Activated CD4-positive, alpha-beta T cell treated with anti-CD3 and anti-CD28 coated beads, Interleukin-2, amount 50 U/mL, for 4 hours (primary cell): ENCODE data around the gene STRA6.
"Not testable (repeated sequence)": the region's sequence is repeated elsewhere in the genome, so short reads cannot be mapped to it uniquely, and the experiment has no call there.

ENCODE experiments used
- DNase-seq, 2 experiments: peaks; one replicate each; pipeline ENCODE4 v3.0.0-alpha.2; 2020

STRA6 gene

DNA sequence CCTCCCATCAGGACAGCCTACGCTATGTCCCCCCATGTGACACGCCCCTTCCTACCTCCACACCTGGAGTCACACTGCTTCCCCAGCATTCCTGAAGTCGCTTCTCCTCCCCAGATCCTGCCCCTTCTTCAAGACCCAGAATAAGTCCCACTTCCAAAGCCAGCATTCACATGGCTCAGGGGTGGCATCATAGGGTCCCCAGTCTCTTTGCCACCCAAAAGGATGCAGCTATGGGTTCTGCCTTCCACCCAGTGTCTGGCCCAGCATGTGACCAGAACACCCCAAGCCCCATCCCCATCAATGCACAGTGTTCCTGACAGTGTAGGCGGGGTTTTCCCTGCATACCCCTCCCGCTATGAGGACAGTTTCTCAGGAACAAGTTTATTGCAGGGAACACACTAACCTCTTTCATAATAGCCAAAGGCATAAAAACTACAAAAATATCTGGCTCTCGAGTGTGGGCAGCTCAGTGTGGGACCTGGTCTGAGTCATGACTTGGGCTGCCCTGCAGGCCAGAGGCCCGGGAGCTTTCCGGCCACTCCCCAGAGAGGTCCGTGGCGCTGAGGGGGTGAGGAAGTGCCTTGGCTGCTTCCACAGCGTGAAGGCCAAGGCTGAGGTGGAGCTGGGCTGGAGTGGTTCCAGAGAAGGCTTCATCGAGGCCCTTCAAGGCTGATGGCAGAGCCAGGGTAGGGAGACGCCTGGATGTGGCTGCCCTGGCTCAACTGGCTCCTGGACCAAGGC, 23.3 kb downstream of the STRA6 start:
- DNase-seq = no peak

DNA sequence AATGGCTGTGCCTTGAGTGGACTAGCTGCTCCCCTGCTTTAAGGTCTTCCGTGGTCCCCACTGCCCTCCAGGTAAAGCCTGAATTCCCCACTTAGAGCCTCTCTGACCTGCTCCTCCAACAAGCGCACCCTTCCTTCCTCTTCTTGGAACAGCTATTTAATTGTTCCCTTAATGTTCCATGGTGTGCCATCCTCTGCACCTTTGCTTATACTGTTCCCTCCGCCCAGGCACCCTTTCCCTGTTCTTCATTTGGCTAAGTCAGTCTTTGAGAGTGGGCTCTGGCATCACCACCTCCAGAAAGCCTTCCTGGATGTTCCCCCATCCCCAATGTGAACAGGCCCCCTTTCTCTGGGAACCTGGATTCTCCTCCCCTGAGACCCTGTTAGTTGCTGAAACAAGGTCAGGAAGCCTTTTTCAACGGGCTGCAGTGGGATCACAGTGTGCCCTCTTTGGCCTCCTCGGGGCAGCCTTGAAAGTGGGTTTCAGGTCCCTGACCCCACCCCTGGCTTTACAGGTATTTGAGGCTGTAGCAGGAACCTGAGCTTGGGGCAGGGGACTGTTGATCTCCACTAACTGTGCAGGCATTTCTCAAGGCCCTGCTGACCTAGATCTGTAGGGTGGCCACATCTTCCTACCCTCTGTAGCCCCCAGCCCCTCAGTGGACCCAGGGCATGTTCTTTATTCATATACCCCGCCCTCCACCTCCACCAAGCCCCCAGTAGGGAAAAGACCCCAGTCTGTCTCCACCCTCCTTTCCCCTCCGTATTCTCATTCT, 24.1 kb downstream of the STRA6 start:
- DNase-seq = no peak

DNA sequence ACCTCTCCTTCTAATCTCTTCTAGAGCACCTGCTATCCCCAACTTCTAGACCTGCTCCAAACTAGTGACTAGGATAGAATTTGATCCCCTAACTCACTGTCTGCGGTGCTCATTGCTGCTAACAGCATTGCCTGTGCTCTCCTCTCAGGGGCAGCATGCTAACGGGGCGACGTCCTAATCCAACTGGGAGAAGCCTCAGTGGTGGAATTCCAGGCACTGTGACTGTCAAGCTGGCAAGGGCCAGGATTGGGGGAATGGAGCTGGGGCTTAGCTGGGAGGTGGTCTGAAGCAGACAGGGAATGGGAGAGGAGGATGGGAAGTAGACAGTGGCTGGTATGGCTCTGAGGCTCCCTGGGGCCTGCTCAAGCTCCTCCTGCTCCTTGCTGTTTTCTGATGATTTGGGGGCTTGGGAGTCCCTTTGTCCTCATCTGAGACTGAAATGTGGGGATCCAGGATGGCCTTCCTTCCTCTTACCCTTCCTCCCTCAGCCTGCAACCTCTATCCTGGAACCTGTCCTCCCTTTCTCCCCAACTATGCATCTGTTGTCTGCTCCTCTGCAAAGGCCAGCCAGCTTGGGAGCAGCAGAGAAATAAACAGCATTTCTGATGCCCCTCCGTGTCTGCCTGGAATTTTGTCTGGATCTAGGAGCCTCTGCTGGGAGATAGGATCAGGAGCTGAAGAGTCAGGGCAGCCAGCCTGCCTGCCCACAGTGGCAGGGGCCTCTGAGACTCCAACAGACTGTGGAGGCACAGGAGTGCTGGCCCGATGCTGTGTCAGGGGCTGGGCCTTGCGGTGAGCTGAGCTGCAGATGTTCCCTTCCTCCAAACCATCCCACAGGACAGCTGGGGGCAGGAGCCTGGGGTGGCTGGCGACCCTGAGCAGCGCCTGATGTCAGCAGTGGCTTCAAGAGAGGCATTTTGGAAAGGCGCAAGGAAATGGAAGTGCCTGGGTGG, 26.0 kb downstream of the STRA6 start:
- DNase-seq = no peak

DNA sequence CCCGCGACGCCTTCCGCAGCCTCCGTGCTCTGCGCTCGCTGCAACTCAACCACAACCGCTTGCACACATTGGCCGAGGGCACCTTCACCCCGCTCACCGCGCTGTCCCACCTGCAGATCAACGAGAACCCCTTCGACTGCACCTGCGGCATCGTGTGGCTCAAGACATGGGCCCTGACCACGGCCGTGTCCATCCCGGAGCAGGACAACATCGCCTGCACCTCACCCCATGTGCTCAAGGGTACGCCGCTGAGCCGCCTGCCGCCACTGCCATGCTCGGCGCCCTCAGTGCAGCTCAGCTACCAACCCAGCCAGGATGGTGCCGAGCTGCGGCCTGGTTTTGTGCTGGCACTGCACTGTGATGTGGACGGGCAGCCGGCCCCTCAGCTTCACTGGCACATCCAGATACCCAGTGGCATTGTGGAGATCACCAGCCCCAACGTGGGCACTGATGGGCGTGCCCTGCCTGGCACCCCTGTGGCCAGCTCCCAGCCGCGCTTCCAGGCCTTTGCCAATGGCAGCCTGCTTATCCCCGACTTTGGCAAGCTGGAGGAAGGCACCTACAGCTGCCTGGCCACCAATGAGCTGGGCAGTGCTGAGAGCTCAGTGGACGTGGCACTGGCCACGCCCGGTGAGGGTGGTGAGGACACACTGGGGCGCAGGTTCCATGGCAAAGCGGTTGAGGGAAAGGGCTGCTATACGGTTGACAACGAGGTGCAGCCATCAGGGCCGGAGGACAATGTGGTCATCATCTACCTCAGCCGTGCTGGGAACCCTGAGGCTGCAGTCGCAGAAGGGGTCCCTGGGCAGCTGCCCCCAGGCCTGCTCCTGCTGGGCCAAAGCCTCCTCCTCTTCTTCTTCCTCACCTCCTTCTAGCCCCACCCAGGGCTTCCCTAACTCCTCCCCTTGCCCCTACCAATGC, 27.1 kb downstream of the STRA6 start:
- no peak for DNase-seq

DNA sequence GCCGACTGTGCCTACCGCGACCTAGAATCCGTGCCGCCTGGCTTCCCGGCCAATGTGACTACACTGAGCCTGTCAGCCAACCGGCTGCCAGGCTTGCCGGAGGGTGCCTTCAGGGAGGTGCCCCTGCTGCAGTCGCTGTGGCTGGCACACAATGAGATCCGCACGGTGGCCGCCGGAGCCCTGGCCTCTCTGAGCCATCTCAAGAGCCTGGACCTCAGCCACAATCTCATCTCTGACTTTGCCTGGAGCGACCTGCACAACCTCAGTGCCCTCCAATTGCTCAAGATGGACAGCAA, 27.7 kb downstream of the STRA6 start:
- DNase-seq = no peak

DNA sequence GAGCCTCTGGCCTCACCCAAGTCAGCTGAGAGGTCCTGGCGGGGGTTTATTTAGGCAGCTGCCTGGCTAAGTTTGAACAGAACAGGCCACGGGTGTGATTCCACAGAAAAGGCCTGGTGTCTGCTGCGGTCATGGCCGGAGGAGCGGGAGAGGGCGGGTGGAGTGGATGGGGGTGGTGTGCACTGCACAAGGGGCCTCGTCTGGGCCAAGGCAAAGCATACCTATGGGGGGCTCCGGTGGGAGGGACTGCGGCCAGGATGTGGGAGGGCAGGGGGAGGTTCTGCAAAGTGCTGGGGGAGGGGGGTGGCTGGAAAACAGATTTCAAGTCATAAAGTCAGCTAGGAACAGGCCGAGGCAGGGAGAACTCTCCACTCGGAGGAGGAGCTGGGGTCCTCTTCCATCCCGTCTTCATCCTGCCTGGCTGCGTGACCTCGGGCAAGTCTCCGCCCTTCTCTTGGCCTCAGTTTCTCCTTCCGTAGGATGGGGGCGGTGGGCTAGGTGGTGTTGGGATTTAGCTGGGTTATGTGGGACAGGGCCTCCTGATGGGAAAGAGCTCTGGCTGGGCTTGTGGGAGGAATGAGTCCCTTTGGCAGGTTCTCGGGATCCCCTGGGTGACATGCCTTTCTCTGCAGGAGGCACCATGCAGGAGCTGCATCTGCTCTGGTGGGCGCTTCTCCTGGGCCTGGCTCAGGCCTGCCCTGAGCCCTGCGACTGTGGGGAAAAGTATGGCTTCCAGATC, 28.2 kb downstream of the STRA6 start:
- no peak for DNase-seq

DNA sequence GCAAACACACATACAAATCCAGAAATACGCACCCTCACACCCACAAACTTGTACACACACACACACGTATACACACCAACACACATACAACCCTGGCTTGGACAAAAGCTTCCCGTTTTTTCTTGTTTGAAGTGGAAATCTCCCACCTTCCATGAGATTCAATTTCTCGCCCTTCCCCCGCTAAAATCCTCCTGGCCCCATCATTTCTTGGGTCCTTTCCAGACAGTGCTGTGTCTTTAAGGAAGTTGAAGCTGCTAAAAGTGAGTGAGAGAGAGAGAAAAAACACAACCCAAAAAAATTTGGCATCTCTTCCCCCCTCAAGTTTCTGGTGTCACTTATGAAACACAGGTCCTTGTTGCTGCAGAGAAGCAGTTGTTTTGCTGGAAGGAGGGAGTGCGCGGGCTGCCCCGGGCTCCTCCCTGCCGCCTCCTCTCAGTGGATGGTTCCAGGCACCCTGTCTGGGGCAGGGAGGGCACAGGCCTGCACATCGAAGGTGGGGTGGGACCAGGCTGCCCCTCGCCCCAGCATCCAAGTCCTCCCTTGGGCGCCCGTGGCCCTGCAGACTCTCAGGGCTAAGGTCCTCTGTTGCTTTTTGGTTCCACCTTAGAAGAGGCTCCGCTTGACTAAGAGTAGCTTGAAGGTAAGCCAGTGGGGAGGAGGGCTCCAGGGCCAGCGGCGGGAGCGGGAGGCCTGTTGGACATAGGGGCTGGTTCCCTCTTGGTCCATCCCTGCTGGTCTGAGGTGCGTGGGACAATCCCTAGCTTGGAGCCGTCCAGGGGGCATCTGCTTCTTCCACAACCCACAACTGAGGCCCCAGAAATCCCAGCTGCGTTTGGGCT, 29.0 kb downstream of the STRA6 start, which contains the start of gene ISLR:
Gene ISLR (plus strand): TSS at position 331 of the 839 bp plus-strand sequence. CDS start 1,149 bp downstream, outside the sequence.
- DNase-seq = no peak

DNA sequence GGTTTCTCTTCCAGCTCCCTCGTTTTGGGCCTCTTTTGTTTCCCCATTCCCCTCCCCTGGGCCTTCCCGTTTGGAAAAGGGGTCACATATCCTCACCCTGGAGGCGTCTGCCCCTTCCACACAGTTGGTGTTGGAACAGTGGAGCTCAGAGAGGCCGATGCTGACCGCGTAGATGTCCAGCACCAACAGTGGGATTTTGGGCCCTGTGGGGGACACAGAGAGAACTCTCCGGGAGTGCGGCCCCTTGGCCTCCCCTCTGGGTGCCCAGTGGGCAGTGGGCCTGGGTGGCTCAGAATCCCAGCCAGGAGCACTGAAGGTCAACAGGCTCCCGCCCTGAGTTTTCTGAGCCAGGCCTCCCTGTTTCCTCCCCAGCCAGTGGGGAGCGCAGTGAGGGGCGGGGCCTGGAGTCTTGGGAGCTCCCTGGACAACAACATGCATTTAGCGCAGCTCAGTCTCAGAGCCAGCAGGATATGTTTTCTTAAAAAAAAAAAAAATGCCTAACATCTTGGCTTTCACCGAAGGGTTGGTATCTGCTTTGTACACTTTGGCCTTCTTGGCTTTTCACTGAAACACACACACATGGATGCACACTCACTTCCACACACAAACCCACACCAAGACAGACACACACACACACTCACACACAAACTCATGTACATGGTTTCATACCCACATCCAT, 29.7 kb downstream of the STRA6 start:
- no peak for DNase-seq

DNA sequence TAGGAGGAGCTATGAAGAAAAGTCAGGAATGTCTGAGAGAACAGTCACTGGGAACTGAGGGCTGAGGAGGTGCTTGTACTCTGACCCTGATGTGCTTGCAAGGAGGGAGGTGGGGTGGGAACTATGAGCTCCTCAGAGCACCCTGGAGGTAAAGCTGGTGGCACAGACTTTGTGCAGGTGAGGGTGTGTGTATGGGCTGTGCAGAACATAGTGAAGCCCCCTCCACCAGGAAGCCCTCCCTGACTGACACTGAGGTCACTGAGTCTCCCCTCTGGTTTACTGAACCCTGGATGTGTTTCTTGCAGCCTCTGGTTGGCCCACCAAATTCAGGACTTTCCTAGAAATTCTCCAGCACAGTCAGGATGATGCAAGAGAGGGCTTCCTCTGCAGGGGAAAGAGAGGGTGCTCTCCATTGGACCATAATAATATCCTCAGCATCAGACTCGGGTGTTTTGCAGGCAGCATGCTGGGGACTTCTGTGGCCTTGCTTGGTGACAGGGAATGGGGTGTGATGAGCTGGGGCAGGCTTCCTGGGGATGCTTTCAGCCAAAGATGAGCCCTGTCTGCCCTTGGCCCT, 30.5 kb downstream of the STRA6 start:
- no peak for DNase-seq

DNA sequence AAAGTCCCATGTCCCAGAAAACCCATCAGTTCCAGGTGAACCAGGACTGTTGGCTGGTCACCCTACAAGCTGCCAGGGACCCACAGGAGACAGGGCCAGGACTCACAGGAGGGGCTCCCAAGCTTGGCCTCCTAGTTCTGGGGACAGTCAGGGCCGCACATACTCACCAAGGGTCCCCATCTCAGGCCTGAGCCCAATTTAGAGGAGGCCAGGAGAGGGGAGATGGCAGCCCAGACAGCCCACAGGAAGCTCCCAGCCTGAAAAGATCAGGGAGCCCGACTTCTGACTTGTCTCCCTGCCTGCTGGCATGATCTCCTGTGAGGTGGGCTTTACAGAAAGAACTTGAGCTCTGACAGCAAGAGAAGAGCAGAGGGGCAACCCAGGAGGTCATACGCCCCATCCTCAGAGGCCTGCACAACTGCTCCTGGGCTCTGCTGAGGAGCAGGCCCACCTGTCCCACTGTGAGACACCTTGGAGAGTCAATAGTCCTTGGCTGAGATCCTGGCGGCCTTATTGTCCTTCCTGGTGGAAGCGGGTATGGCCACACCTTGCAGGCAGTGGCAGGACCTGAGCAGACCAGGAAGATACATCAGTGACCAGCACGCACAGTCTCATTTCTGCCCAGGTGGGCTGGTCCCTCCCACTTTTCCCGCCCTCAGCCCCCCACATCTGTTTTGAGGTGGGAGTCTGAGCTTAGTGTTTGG, 31.6 kb downstream of the STRA6 start:
- no peak for DNase-seq

DNA sequence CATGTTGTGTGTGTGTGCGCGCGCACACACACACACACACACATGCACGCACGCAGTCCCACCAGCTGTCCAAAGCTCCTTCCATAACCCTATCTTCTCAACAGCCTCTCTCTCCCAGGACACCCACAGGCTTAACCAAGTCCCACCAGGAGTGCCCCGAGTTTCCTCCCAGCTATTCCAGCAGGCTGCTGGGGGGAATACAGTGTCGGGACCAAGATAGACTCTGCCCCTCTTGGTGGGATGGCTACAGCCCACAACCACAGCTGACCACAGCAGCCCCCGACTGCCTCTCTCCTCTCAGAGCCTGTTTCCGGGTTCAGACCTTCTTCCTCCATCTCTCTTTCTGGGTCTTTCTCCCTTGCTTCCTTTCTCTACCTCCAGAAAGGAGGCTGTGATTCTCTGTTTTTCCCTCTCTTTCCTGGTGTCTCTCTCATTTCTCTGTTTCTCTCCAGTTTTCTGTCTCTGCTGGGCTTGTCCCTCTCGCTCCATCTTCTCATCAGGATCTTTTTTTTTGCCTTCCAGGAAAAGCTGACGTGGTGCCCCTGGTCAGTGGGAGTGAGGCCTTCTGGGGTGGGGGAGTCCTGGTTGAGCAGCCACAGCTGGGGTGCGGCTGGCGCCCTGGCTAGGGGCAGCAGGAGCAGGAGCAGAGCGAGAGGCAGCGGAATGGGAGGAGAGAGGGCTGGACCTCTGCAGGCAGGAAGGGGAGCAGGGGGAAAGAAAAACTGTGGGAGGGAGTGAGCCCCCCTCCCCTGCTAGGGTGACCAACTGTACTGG, 32.3 kb downstream of the STRA6 start:
- no peak for DNase-seq

DNA sequence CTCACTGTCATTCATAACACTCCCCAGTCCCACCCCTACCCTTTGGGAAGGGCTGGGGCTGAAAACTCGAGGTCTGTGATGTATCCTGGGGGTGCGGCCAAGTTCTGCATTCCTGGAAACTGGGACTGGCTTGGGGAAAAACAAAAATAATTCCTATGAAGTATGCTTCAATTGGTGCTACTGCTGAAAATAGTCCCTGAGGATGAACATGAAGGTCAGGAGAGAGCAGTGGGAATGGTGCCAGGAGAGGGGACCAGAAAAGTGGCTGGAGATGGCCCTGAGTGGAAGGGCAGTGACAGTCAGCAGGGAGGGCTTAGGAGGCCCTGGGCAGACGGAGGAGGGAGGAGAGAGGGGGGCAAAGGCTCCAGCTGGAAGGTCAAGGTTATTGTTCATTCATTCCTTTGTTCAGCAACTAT, 33.9 kb downstream of the STRA6 start:
- DNase-seq = no peak

DNA sequence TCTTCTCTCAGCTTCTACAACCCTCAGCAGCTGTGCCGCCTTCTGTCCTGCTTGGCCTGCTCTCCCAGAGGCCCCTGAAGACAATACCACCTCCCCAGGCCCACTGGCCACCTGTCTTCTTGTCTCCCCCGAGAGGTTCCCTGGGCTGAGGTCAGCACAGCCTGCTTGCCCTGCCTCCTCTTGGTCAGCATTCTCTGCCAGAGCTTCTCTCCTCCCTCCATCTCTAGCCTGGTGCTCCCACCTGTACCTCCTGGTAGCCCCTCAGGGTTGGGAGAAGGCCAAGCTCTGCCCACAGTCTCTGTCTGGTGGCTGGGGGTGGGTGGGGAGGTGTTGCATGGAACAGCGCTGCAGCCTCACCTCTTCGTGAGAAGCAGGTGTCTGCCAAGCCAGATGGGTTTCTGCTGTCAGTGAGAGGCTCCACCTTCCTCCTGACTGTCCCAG, 34.7 kb downstream of the STRA6 start:
- DNase-seq = no peak

DNA sequence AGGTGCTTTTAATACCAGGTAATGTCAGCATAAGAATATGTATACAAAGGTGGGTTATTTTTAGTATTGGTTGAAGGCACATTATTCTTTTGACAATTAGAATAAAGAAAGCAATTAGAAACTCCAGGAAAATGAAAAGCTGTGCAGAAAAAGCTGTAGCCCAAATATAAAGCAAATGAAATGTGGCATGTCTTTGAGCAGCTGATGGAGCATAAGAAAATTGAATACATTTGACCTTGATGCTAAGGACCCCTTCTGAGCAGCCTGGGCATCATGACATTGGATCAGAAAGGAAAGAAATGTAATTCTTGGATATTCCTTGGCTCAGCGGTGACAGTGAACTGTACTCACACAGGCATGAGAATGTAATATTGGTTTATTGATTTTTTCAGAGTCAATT, 37.1 kb downstream of the STRA6 start:
- no peak for DNase-seq

DNA sequence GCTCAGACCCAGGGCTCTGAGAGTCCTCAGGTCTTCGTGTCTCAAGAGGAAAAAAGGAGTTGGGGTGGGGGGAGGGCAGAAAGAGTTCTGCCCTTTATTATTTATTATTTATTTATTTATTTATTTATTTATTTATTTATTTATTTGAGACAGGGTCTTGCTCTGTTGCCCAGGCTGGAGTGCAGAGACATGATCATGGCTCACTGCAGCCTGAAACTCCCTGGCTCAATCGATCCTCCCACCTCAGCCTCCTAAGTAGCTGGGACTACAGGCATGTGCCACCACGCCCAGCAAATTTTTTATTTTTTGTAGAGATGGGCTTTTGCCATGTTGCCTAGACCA, 40.4 kb downstream of the STRA6 start:
- not testable (repeated sequence) for DNase-seq

DNA sequence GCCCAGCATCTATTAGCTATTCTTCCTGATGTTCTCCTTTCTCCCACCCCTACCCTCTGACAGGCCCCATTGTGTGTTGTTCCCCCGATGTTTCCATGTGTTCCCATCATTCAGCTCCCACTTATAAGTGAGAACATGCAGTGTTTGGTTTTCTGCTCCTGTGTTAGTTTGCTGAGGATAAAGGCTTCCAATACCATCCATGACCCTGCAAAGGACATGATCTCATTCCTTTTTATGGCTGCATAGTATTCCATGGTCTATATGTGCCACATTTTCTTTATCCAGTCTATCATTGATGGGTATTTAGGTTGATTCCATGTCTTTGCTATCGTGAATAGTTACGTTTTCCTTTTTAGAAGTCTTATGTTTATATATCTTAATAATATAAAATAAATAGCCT, 42.2 kb downstream of the STRA6 start:
- DNase-seq = not testable (repeated sequence)

DNA sequence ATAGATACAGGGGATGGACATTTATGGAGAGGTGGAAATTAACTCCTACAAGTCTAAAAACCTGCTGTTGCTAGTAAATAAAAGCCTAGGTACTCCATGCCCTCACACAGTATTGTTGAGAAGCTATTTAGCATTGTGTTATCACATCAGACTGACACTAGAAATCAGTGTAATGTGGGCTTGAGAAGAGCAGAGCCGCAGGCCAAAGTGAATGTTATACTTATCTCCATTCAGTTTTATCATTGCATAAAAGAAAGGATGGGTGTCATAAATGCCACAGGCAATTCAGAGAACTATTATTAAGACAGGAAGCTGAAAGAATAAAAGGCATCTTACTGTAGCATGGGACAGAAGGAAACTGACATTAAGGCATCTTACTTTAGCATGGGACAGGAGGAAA, 42.8 kb downstream of the STRA6 start:
- DNase-seq = no peak
